ENCODE data around the gene RACGAP1.

The RACGAP1 gene

DNA sequence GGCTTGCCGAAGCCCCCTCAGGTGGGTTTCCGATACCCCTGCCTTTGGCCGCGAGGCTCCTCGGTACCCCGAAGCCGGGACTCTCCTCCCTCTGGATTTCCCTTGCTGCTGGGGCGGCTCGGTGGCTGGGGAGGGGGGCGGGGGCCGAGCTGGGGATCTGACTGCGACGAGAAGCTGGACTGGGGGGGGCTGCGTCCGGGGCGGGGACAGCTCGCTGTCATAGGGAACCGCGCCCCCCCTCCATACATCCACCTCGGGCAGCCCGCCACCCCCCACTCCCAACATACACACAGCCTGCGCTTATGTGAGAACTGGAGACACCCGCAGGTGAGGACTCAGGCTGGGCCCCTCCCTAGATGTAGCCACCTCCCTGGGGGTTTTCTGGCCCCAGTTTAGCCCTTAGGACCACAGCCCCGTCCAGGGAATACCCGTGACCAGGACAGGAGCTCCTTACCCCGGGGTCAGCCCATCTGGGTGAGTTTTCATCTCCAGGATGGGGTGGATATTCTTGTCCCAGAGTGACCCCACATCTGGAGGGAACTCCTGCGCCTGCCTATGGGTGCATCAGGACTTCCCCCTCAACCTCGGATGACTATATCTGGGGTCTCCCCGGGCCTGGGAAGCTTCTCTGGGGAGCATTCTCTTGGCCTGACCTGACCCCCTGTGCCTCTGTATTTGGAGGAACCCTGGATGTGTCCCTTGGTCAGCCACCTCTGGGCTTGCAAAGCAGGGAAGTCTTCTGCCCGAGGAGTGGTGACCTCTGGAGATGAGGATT is 32.8 kb upstream of the RACGAP1 start:
- Histone ChIP-seq H3K9me2 (ENCODE audit: low read depth, low read length) (no peaks in the 10 kb centered on the region), H4K20me1 (ENCODE audit: insufficient read depth, low read length) (no peaks in the 10 kb centered on the region), H3K27ac (ENCODE audit: low read depth, low read length, poor library complexity, severe bottlenecking) (no peak overlapping the region), H3K9ac (ENCODE audit: low read length) (no peak overlapping the region; the same call in 1 of the 2 replicates), H3K36me3 (ENCODE audit: insufficient read depth, low read length) (no peaks in the 10 kb centered on the region), H3F3A (ENCODE audit: insufficient read depth, low read length) (no peaks in the 10 kb centered on the region), H3K4me1 (ENCODE audit: insufficient read depth, low read length, severe bottlenecking) (peaks cover 37% of the 10 kb centered on the region), H2AFZ (ENCODE audit: low read length) (no peak overlapping the region), H3K4me3 (ENCODE audit: low read depth, low read length, poor library complexity, severe bottlenecking) (peak overlapping the region; percentile 65), H3K79me2 (ENCODE audit: insufficient read depth, low read length) (no peaks in the 10 kb centered on the region), H3K4me2 (ENCODE audit: low read length) (peak overlapping the region; percentile 83; the same call in 1 of the 2 replicates), H3K9me3 (ENCODE audit: low read length) (no peaks in the 10 kb centered on the region), H3K27me3 (ENCODE audit: insufficient read depth, low read length) (peaks cover 7% of the 10 kb centered on the region)
- TF ChIP-seq, protein P1, sequence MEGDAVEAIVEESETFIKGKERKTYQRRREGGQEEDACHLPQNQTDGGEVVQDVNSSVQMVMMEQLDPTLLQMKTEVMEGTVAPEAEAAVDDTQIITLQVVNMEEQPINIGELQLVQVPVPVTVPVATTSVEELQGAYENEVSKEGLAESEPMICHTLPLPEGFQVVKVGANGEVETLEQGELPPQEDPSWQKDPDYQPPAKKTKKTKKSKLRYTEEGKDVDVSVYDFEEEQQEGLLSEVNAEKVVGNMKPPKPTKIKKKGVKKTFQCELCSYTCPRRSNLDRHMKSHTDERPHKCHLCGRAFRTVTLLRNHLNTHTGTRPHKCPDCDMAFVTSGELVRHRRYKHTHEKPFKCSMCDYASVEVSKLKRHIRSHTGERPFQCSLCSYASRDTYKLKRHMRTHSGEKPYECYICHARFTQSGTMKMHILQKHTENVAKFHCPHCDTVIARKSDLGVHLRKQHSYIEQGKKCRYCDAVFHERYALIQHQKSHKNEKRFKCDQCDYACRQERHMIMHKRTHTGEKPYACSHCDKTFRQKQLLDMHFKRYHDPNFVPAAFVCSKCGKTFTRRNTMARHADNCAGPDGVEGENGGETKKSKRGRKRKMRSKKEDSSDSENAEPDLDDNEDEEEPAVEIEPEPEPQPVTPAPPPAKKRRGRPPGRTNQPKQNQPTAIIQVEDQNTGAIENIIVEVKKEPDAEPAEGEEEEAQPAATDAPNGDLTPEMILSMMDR (IDR thresholded peaks at IDR 0.05; ENCODE audit: low read length) = no peak
- TF ChIP-seq EZH2 (IDR thresholded peaks at IDR 0.05; ENCODE audit: borderline replicate concordance, low read length) = no peak

DNA sequence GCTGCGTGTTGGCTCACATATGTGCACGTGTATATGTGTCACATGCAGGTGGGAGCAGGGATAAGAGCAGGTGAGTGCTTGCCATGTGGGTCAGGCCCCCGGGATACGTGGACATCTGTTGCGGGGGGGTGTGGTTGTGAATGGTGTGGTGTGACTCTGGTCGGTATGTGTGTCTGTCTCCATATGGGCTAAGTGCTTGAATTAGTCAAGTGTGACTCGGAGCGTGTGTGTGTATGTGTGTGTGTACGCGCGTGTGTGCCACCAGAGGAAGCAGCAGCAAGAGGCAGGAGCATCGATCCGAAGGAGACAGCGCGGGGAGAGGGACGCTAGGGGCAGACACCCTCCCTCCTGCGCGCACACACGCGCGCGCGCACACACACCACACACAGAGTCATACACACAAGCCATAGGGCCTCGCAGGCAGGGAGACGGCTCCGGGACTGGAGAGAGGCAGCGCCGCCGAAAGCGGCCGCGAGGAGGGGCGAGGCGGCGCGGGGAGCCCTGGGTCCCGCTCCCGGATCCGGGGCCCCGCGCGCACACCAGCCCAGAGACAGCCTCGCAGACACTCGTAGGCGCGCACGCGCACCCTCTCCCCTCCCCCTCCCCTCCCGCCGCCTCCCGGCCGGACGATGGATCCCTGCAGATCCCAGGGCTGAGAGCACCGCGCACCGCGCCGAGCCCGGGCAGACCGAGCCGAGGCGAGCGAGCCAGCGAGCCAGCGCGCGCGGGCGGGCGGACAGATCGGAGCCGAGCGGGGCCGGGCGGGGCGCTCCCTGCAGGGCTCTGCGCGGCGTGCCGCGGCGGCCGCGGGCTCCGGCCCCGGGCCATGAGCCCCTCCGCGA is 31.9 kb upstream of the RACGAP1 start, which contains the start of gene ASIC1:
TSS of gene ASIC1 (plus strand) at position 597 of the 842 bp plus-strand sequence. CDS start 1,171 bp downstream, outside the sequence.
- H3K79me2 ChIP-seq (ENCODE audit: insufficient read depth, low read length) = no peaks in the 10 kb centered on the region
- H2AFZ ChIP-seq (ENCODE audit: low read length) = no peak within 1 kb of the TSS
- H4K20me1 ChIP-seq (ENCODE audit: insufficient read depth, low read length) = no peaks in the 10 kb centered on the region
- H3K9ac ChIP-seq (ENCODE audit: low read length) = peak within 1 kb of the TSS; percentile 52; the same call in 1 of the 2 replicates
- peak within 1 kb of the TSS; percentile 65 for H3K4me3 ChIP-seq (ENCODE audit: low read depth, low read length, poor library complexity, severe bottlenecking)
- H3K4me2 ChIP-seq (ENCODE audit: low read length) = peak within 1 kb of the TSS; percentile 83
- H3K4me1 ChIP-seq (ENCODE audit: insufficient read depth, low read length, severe bottlenecking) = peaks cover 37% of the 10 kb centered on the region
- no peaks in the 10 kb centered on the region for H3K9me3 ChIP-seq (ENCODE audit: low read length)
- H3K27me3 ChIP-seq (ENCODE audit: insufficient read depth, low read length) = peaks cover 6% of the 10 kb centered on the region
- no peaks in the 10 kb centered on the region for H3K9me2 ChIP-seq (ENCODE audit: low read depth, low read length)
- no peaks in the 10 kb centered on the region for H3F3A ChIP-seq (ENCODE audit: insufficient read depth, low read length)
- no peaks in the 10 kb centered on the region for H3K36me3 ChIP-seq (ENCODE audit: insufficient read depth, low read length)
- no peak within 1 kb of the TSS for H3K27ac ChIP-seq (ENCODE audit: low read depth, low read length, poor library complexity, severe bottlenecking)
- TF ChIP-seq, protein P1 (IDR thresholded peaks at IDR 0.05; ENCODE audit: low read length) = no peak
- TF ChIP-seq EZH2 (IDR thresholded peaks at IDR 0.05; ENCODE audit: borderline replicate concordance, low read length) = no peak

DNA sequence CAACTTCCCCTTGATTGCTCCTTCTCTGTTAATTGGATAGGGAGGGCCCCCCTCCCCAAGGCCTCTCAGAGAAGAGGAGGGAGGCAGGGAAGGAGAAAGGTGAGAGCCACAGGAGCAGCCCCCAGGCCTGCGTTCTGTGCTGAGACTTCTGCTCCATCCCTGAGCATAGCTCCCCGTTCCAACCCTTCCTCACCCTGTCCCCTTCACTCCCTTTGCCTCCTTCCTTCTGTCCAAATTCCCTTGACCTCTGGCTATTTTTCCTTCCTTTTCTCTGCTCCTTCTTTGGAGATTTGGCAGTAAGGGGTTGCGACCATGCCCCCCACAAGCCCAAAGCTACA is 31.3 kb upstream of the RACGAP1 start:
- Histone ChIP-seq H3K9me2 (ENCODE audit: low read depth, low read length) (no peaks in the 10 kb centered on the region), H3K4me1 (ENCODE audit: insufficient read depth, low read length, severe bottlenecking) (peaks cover 37% of the 10 kb centered on the region), H3K36me3 (ENCODE audit: insufficient read depth, low read length) (no peaks in the 10 kb centered on the region), H3K4me2 (ENCODE audit: low read length) (peak overlapping the region; percentile 83), H3K9me3 (ENCODE audit: low read length) (no peaks in the 10 kb centered on the region), H4K20me1 (ENCODE audit: insufficient read depth, low read length) (no peaks in the 10 kb centered on the region), H3K27ac (ENCODE audit: low read depth, low read length, poor library complexity, severe bottlenecking) (no peak overlapping the region), H2AFZ (ENCODE audit: low read length) (no peak overlapping the region), H3K27me3 (ENCODE audit: insufficient read depth, low read length) (peaks cover 6% of the 10 kb centered on the region), H3K79me2 (ENCODE audit: insufficient read depth, low read length) (no peaks in the 10 kb centered on the region), H3K9ac (ENCODE audit: low read length) (no peak overlapping the region; the same call in 1 of the 2 replicates), H3F3A (ENCODE audit: insufficient read depth, low read length) (no peaks in the 10 kb centered on the region), H3K4me3 (ENCODE audit: low read depth, low read length, poor library complexity, severe bottlenecking) (peak overlapping the region; percentile 65)
- TF ChIP-seq, protein P1 (IDR thresholded peaks at IDR 0.05; ENCODE audit: low read length) = no peak
- no peak for TF ChIP-seq EZH2 (IDR thresholded peaks at IDR 0.05; ENCODE audit: borderline replicate concordance, low read length)
